Prostate gland (tissue), 2 donors: ENCODE measurements around the gene SEC14L2. TPM values are rescaled to one million over a fixed set of nuclear protein-coding genes. Genes with fewer than 3 reads are reported as not detected.

Experiments
- DNase-seq: peaks from one replicate; pipeline ENCODE4 v3.0.0-alpha.2; 2019; ENCODE audit warnings: low spot score
- H3K27ac ChIP-seq, 2 donors: fragments of 200-600 bp; sonication (generic); 2 replicates each; pipeline ENCODE4 v1.5.1; 2017 to 2019
- H3K27me3 ChIP-seq: fragments of 200-600 bp; sonication (generic); replicated peaks from 2 replicates; pipeline ENCODE4 v1.5.1; 2019; ENCODE audit not compliant: insufficient read depth
- H3K36me3 ChIP-seq, 2 donors: fragments of 200-600 bp; sonication (generic); 1 replicate in 1 of 2; 2 replicates in 1 of 2; pipeline versions ENCODE4 v1.5.1 to v1.8.1; 2017 to 2019
- H3K4me1 ChIP-seq: fragments of 200-600 bp; sonication (generic); replicated peaks from 2 replicates; pipeline ENCODE4 v1.5.1; 2019
- H3K4me3 ChIP-seq, 2 donors: fragments of 200-600 bp; sonication (generic); 2 replicates each; pipeline ENCODE4 v1.5.1; 2017 to 2019
- H3K9me3 ChIP-seq: fragments of 200-600 bp; sonication (generic); 2 replicates; pipeline ENCODE4 v1.5.1; 2017
- CTCF ChIP-seq, 4 experiments: fragments of 200-600 bp in 2 of 4; fragments of 450-650 bp in 2 of 4; sonication (generic) in 2 of 4; IDR thresholded peaks; 1 replicate in 3 of 4; 2 replicates in 1 of 4; pipeline ENCODE4 v1.5.1; 2016 to 2019; ENCODE audit warnings: antibody characterized with exemption in 4 of 4, mild to moderate bottlenecking in 2 of 4, moderate library complexity in 2 of 4
- POLR2A ChIP-seq: fragments of 450-650 bp; IDR thresholded peaks from one replicate; pipeline ENCODE4 v1.6.1; 2016; ENCODE audit warnings: antibody characterized with exemption, mild to moderate bottlenecking
- POLR2AphosphoS5 ChIP-seq: sonication (generic); formaldehyde crosslinking; IDR thresholded peaks from one replicate; pipeline ENCODE4 v1.6.1; 2017; ENCODE audit warnings: antibody characterized with exemption
- WGBS: methylation state at CpG from one replicate; pipeline ENCODE4 v1.1.5; 2018; 5-methylcytosine and 5-hydroxymethylcytosine counted together
- intact Hi-C: fragments of 100-400 bp; cut with DNase I; formaldehyde crosslinking; loops from one replicate; pipeline ENCODE4 v1.14.2; 2022
- total RNA-seq, 2 donors: library from RNA; depleted of rRNA; stranded (reverse); fragments of >200 nt; gene quantifications; one replicate each; pipeline ENCODE4 v1.1.0, GENCODE V29; 2016

The SEC14L2 gene
- total RNA-seq, 2 donors from 2014 or later, result 16.8 to 31.1 TPM

GRCh38 chr22:30436196-30436595 lies 39.4 kb downstream of the SEC14L2 start:
- Histone ChIP-seq H3K9me3 (no peaks in the 10 kb centered on the region), H3K27ac (peak overlapping the region in 1 of 2 donors; percentile 24), H3K36me3 (no peaks in the 10 kb centered on the region), H3K4me1 (no peaks in the 10 kb centered on the region), H3K4me3 (no peak overlapping the region), H3K27me3 (no peaks in the 10 kb centered on the region)
- DNase-seq, result no peak
- no peak for TF ChIP-seq POLR2AphosphoS5
- TF ChIP-seq CTCF (IDR thresholded peaks at IDR 0.05), result no peak
- no peak for TF ChIP-seq POLR2A
- intact Hi-C loops, result no loop called here
- WGBS, result 49% methylated on average over 2 of the region's 2 CpGs

GRCh38 chr22:30438559-30438958 lies 41.7 kb downstream of the SEC14L2 start:
- no peaks in the 10 kb centered on the region for H3K36me3 ChIP-seq
- DNase-seq, result no peak
- TF ChIP-seq POLR2AphosphoS5, result no peak
- TF ChIP-seq POLR2A, result no peak
- TF ChIP-seq CTCF (IDR thresholded peaks at IDR 0.05), result no peak
- intact Hi-C loops, result no loop called here
- H3K27me3 ChIP-seq, result no peaks in the 10 kb centered on the region
- 93% methylated on average over 3 of the region's 3 CpGs for WGBS
- H3K4me3 ChIP-seq, result no peak overlapping the region
- H3K27ac ChIP-seq, result no peak overlapping the region
- no peaks in the 10 kb centered on the region for H3K9me3 ChIP-seq
- no peaks in the 10 kb centered on the region for H3K4me1 ChIP-seq

- no peak overlapping the region for H3K4me3 ChIP-seq
- no peaks in the 10 kb centered on the region for H3K27me3 ChIP-seq
- no peak for DNase-seq
- H3K27ac ChIP-seq, result no peak overlapping the region
- H3K9me3 ChIP-seq, result no peaks in the 10 kb centered on the region
- intact Hi-C loops, result no loop called here
- H3K4me1 ChIP-seq, result no peaks in the 10 kb centered on the region
- H3K36me3 ChIP-seq, result no peaks in the 10 kb centered on the region
- whole genome bisulfite sequencing, result 96% methylated on average over 4 of the region's 4 CpGs
- no peak for TF ChIP-seq CTCF (IDR thresholded peaks at IDR 0.05)
- no peak for TF ChIP-seq POLR2AphosphoS5
- TF ChIP-seq POLR2A, result no peak
Observed at GRCh38 chr22:30439226-30439625, 42.4 kb downstream of the SEC14L2 start.

- Histone ChIP-seq H3K27ac (no peak overlapping the region), H3K4me1 (no peaks in the 10 kb centered on the region), H3K27me3 (no peaks in the 10 kb centered on the region), H3K4me3 (no peak overlapping the region), H3K9me3 (no peaks in the 10 kb centered on the region), H3K36me3 (no peaks in the 10 kb centered on the region)
- DNase-seq, result no peak
- TF ChIP-seq POLR2AphosphoS5, result no peak
- WGBS, result 76% methylated on average over 11 of the region's 11 CpGs
- intact Hi-C loops, result no loop called here
Observed at GRCh38 chr22:30439836-30440235, 43.0 kb downstream of the SEC14L2 start.

GRCh38 chr22:30441088-30441487 lies 44.3 kb downstream of the SEC14L2 start:
- intact Hi-C loops, result no loop called here
- Histone ChIP-seq H3K27me3 (no peaks in the 10 kb centered on the region), H3K9me3 (no peaks in the 10 kb centered on the region), H3K4me1 (no peaks in the 10 kb centered on the region), H3K27ac (no peak overlapping the region), H3K4me3 (no peak overlapping the region), H3K36me3 (no peaks in the 10 kb centered on the region)
- TF ChIP-seq CTCF (IDR thresholded peaks at IDR 0.05) (no peak), POLR2A (no peak), POLR2AphosphoS5 (no peak)
- DNase-seq, result no peak
- WGBS, result 69% methylated on average over 9 of the region's 9 CpGs
